Spleen (tissue), 11 donors: ENCODE results near the gene XPNPEP2. TPM values are rescaled to one million over a fixed set of nuclear protein-coding genes. Genes with fewer than 3 reads are reported as not detected.
A peak's percentile ranks its signal among the peaks of the same experiment; 100 is the strongest.

ENCODE experiments used
- DNase-seq: peaks from one replicate; pipeline ENCODE4 v3.0.0-alpha.2; 2020
- H3K27ac ChIP-seq, 8 donors: fragments of 200-600 bp; sonication (generic) in 7 of 8; 1 replicate in 4 of 8; 2 replicates in 4 of 8; pipeline versions ENCODE4 v1.5.0 to v1.8.0; 2016 to 2021; ENCODE audit warnings: inconsistent platforms in 4 of 8, mild to moderate bottlenecking in 4 of 8, moderate library complexity in 1 of 8
- H3K27me3 ChIP-seq, 7 donors: fragments of 200-600 bp; sonication (generic) in 6 of 7; replicated peaks in 1 of 7; 1 replicate in 4 of 7; 2 replicates in 3 of 7; pipeline versions ENCODE4 v1.5.0 to v1.8.0; 2016 to 2021; ENCODE audit warnings: inconsistent platforms in 3 of 7, mild to moderate bottlenecking in 1 of 7
- H3K36me3 ChIP-seq, 6 donors: fragments of 200-600 bp; sonication (generic) in 5 of 6; 1 replicate in 4 of 6; 2 replicates in 2 of 6; pipeline versions ENCODE4 v1.5.0 to v1.8.0; 2016 to 2021; ENCODE audit warnings: inconsistent platforms in 2 of 6
- H3K4me1 ChIP-seq, 6 donors: fragments of 200-600 bp; sonication (generic) in 5 of 6; 1 replicate in 3 of 6; 2 replicates in 3 of 6; pipeline versions ENCODE4 v1.5.0 to v1.8.0; 2016 to 2021; ENCODE audit warnings: inconsistent platforms in 3 of 6
- H3K4me3 ChIP-seq, 8 donors: fragments of 200-600 bp; sonication (generic) in 7 of 8; 1 replicate in 4 of 8; 2 replicates in 4 of 8; pipeline versions ENCODE4 v1.5.0 to v1.8.0; 2016 to 2021; ENCODE audit warnings: inconsistent platforms in 4 of 8, mild to moderate bottlenecking in 4 of 8, moderate library complexity in 2 of 8
- H3K9me3 ChIP-seq, 8 donors: fragments of 200-600 bp; sonication (generic) in 7 of 8; 1 replicate in 4 of 8; 2 replicates in 4 of 8; pipeline versions ENCODE4 v1.5.0 to v1.8.0; 2016 to 2021; ENCODE audit warnings: inconsistent platforms in 4 of 8
- POLR2A ChIP-seq, 3 donors: fragments of 450-650 bp; IDR thresholded peaks; one replicate each; pipeline ENCODE4 v1.5.1; 2017; ENCODE audit warnings: antibody characterized with exemption in 3 of 3, mild to moderate bottlenecking in 1 of 3
- POLR2AphosphoS5 ChIP-seq, 3 donors: sonication (generic); formaldehyde crosslinking; IDR thresholded peaks; one replicate each; pipeline ENCODE4 v1.5.1; 2017; ENCODE audit warnings: antibody characterized with exemption in 3 of 3
- WGBS, 5 donors: extraction: QIAGEN DNeasy Blood & Tissue Kit in 3 of 5; methylation state at CpG; one replicate each; pipeline versions ENCODE4 v1.1.5 to v1.1.7; 2013 to 2018; 5-methylcytosine and 5-hydroxymethylcytosine counted together
- intact Hi-C: fragments of 100-400 bp; cut with DNase I; formaldehyde crosslinking; loops from one replicate; pipeline ENCODE4 v1.15.0; 2023; ENCODE audit warnings: low total_unique reads
- polyA plus RNA-seq, 3 donors: library from polyadenylated mRNA; stranded (reverse); fragments of 200-250 nt; gene quantifications; one replicate each; pipeline ENCODE4 v1.2.1, GENCODE V29; 2013
- total RNA-seq, 7 donors: library from RNA; depleted of rRNA in 3 of 7; stranded (reverse); fragments of >200 nt in 3 of 7; fragmentation: NEBNext Ultra II Directional in 4 of 7; extraction: Animal tissue kit (Norgen Biotek cat#: 25700) in 4 of 7; gene quantifications; one replicate each; pipeline versions ENCODE4 v1.1.0 to v1.2.1, GENCODE V29; 2016 to 2021
- TF ChIP-seq, protein P1 (sequence below), 11 experiments: fragments of 200-600 bp in 7 of 11; fragments of 450-650 bp in 4 of 11; sonication (generic) in 4 of 11; IDR thresholded peaks in 8 of 11; conservative IDR thresholded peaks in 3 of 11; 1 replicate in 7 of 11; 2 replicates in 4 of 11; pipeline versions ENCODE4 v1.4.0 to v1.8.0; 2016 to 2021; ENCODE audit warnings: antibody characterized with exemption in 11 of 11, inconsistent platforms in 4 of 11, mild to moderate bottlenecking in 1 of 11
- donor health status: healthy with polysubstance abuse.
- donor health status: DM: no; HTN: no; CAD: no; lungs with moderate emphysema.
- donor health status: DM: no; HTN: no; CAD: no.
- donor health status: Bipolar disorder and iron deficiency.
- donor health status: healthy.
- donor health status: DM: no; HTN: no; CAD: no.
- donor health status: DM: yes; HTN: yes; CAD: no.

The XPNPEP2 gene
- total and polyA plus RNA-seq, 10 donors = 0.09 to 0.74 (median 0.21) TPM

DNA sequence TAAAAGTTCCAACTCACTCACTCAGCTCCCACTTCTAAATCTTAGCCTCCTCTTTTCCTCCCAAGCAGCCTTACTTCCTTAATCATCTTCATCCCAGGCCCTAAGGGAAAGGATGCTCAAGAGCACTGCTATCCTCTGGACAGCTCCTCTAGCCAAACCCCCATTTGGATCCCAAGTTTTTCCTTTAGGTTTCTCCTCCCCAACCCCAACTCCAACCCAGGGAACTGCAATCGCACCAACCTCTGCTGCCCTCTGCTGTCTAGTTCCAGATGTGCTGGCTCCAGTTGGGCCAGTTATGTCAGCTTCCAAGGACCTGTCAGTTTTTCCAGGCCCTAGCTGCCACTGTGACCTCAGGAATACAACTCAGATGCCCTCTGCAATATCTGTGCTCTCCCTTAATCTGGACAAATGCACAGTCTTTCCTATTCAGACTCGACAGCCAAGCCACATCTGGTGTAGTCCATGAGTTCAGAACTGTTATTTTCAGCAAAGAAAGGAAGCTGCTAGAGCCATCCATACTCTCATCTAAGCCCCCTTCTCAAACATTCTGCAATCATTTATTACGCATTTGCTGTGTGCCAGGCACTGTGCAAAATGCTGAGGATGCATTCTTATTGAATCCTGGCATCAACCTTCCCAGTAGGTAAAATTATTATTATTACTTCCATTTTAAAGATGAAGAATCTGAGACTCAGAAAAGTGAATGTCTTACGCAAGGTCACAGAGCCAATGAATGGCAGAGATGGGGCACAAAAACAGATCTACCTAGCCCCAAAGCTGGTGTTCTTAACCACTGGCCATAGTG lies 12.3 kb upstream of the XPNPEP2 start:
- no peak for TF ChIP-seq POLR2AphosphoS5 (IDR thresholded peaks at IDR 0.05)
- TF ChIP-seq, protein P1, sequence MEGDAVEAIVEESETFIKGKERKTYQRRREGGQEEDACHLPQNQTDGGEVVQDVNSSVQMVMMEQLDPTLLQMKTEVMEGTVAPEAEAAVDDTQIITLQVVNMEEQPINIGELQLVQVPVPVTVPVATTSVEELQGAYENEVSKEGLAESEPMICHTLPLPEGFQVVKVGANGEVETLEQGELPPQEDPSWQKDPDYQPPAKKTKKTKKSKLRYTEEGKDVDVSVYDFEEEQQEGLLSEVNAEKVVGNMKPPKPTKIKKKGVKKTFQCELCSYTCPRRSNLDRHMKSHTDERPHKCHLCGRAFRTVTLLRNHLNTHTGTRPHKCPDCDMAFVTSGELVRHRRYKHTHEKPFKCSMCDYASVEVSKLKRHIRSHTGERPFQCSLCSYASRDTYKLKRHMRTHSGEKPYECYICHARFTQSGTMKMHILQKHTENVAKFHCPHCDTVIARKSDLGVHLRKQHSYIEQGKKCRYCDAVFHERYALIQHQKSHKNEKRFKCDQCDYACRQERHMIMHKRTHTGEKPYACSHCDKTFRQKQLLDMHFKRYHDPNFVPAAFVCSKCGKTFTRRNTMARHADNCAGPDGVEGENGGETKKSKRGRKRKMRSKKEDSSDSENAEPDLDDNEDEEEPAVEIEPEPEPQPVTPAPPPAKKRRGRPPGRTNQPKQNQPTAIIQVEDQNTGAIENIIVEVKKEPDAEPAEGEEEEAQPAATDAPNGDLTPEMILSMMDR (IDR thresholded peaks at IDR 0.05 in 8 of 11, conservative IDR thresholded peaks at IDR 0.05 in 3 of 11) = peak in 10 of 11 experiments; percentile 26 to 69 (median 56)
- Histone ChIP-seq H3K9me3 (no peaks in the 10 kb centered on the region), H3K4me3 (no peak overlapping the region), H3K27me3 (no peaks in the 10 kb centered on the region), H3K36me3 (no peaks in the 10 kb centered on the region), H3K4me1 (peaks cover 0 to 7% (median 0%) of the 10 kb centered on the region in 6 donors), H3K27ac (no peak overlapping the region)
- DNase-seq = no peak
- WGBS, 5 donors = 40 to 64% (median 53%) methylated on average over 4 of the region's 4 CpGs
- intact Hi-C loops = loop anchor here (10.0 kb wide), 1 partner anchor 92 kb away; no protein-coding TSS in a partner anchor

DNA sequence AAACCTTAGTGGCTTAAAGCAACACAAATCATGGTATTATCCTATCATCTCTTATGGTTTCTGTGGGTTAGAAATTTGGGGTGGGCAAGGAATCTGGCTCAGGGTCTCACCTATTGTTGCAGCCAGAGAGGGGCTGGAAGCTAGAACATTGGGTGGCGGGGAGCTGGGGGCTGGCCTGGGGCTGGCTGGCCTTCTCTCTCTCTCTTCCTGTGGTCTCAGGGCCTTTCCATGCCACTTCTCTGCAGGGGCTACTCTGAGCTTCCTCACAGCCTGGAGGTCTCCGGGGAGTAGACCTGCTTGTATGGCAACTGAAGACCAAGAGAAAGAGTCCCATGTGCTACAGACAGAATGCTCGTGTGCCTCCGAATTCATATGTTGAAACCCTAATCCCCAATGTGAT lies 10.7 kb upstream of the XPNPEP2 start:
- Histone ChIP-seq H3K9me3 (no peaks in the 10 kb centered on the region), H3K4me3 (no peak overlapping the region), H3K36me3 (no peaks in the 10 kb centered on the region), H3K4me1 (peaks cover 0 to 3% (median 0%) of the 10 kb centered on the region in 6 donors), H3K27ac (no peak overlapping the region), H3K27me3 (no peaks in the 10 kb centered on the region)
- 86 to 97% (median 90%) methylated on average over 1 to 4 of the region's 4 CpGs for WGBS, 5 donors
- no peak for DNase-seq
- no peak for TF ChIP-seq POLR2A (IDR thresholded peaks at IDR 0.05)
- TF ChIP-seq, protein P1 (IDR thresholded peaks at IDR 0.05 in 8 of 11, conservative IDR thresholded peaks at IDR 0.05 in 3 of 11) = no peak
- no peak for TF ChIP-seq POLR2AphosphoS5 (IDR thresholded peaks at IDR 0.05)
- intact Hi-C loops = loop anchor here (10.0 kb wide), 1 partner anchor 93 kb away; no protein-coding TSS in a partner anchor

DNA sequence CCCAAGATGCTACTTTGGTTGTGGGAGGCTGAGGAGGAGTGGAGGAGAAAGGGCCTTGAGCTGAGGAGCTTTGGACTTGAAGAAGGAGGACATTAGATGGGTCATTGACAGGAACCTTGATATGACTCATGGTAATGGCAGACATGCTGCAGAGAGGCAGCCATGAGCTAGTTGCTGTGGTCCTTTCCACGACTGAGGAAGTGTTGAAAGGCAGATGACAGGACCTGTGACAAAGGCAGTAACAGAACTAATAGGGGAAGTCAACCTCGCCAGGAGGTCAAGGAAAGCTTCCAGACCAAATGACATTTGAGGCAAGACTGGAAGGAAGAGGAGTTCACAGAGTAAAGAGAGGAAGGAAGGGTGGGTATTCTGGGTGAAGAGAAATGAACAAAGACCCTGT lies 7.6 kb upstream of the XPNPEP2 start:
- H3K4me1 ChIP-seq = peaks cover 0 to 3% (median 0%) of the 10 kb centered on the region in 6 donors

DNA sequence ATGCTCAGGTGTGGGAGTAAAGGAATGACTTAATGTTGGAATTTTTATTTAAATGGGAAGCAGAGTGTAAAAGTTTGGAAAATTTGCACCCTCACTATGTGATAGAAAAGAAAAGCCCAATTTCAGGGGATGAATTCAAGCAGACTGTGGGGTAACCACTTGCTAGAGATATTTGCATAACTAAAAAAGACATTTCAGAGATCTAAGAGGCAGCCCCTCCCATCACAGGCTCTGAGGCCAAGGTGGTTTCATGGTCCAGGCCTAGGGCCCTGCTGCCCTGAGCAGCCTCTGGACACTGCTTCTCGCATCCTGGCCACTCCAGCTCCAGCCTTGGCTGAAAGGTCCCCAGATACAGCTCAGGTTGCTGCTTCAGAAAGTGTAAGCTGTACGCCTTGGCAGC lies 5.9 kb upstream of the XPNPEP2 start:
- Histone ChIP-seq H3K9me3 (no peaks in the 10 kb centered on the region), H3K4me3 (no peak overlapping the region), H3K27ac (no peak overlapping the region), H3K27me3 (no peaks in the 10 kb centered on the region), H3K4me1 (peaks cover 0 to 10% (median 0%) of the 10 kb centered on the region in 6 donors), H3K36me3 (no peaks in the 10 kb centered on the region)
- DNase-seq = no peak
- intact Hi-C loops = no loop called here
- TF ChIP-seq, protein P1 (IDR thresholded peaks at IDR 0.05 in 8 of 11, conservative IDR thresholded peaks at IDR 0.05 in 3 of 11) = no peak
- WGBS, 5 donors = 77 to 100% (median 88%) methylated on average over 1 to 2 of the region's 2 CpGs

More for the DNA sequence above, 7.6 kb upstream of the XPNPEP2 start:
- WGBS, 5 donors = 24 to 40% (median 29%) methylated on average over 2 of the region's 2 CpGs
- peak overlapping the region in 4 of 8 donors; percentile 11 to 58 (median 34) for H3K27ac ChIP-seq
- intact Hi-C loops = no loop called here
- no peaks in the 10 kb centered on the region for H3K9me3 ChIP-seq
- TF ChIP-seq POLR2A (IDR thresholded peaks at IDR 0.05) (no peak), POLR2AphosphoS5 (IDR thresholded peaks at IDR 0.05) (no peak)
- TF ChIP-seq, protein P1 (IDR thresholded peaks at IDR 0.05 in 8 of 11, conservative IDR thresholded peaks at IDR 0.05 in 3 of 11) = no peak
- H3K36me3 ChIP-seq = no peaks in the 10 kb centered on the region
- H3K4me3 ChIP-seq = no peak overlapping the region
- no peak for DNase-seq
- no peaks in the 10 kb centered on the region for H3K27me3 ChIP-seq
